ENCODE results near the gene OR5H6.
"Not testable (repeated sequence)": the region's sequence is repeated elsewhere in the genome, so short reads cannot be mapped to it uniquely, and the experiment has no call there.

The OR5H6 gene

GRCh38 chr3:98242155-98242554 is 21.9 kb upstream of the OR5H6 start:
- DNase-seq (ENCODE audit: low spot score), result no peak
- in situ Hi-C loops (cut with MboI; ENCODE audit: low pct_unique_long_range_greater_than_20kb, low sequenced_read_pairs, unreplicated experiment), result no loop called here
- TF ChIP-seq CTCF (IDR thresholded peaks at IDR 0.05; ENCODE audit: extremely low read depth, insufficient read depth, missing control alignments), result no peak

- in situ Hi-C loops (cut with MboI; ENCODE audit: low pct_unique_long_range_greater_than_20kb, low sequenced_read_pairs, unreplicated experiment), result no loop called here
- no peak for TF ChIP-seq CTCF (IDR thresholded peaks at IDR 0.05; ENCODE audit: extremely low read depth, insufficient read depth, missing control alignments)
- no peak for DNase-seq (ENCODE audit: low spot score)
Observed at GRCh38 chr3:98243843-98244242, 20.2 kb upstream of the OR5H6 start.

- in situ Hi-C loops (cut with MboI; ENCODE audit: low pct_unique_long_range_greater_than_20kb, low sequenced_read_pairs, unreplicated experiment), result no loop called here
- TF ChIP-seq CTCF (IDR thresholded peaks at IDR 0.05; ENCODE audit: extremely low read depth, insufficient read depth, missing control alignments), result no peak
- DNase-seq (ENCODE audit: low spot score), result no peak
Observed at GRCh38 chr3:98246142-98246541, 17.9 kb upstream of the OR5H6 start.

- DNase-seq (ENCODE audit: low spot score); in situ Hi-C loops (cut with MboI; ENCODE audit: low pct_unique_long_range_greater_than_20kb, low sequenced_read_pairs, unreplicated experiment): not testable (repeated sequence)
Observed at GRCh38 chr3:98256026-98256425, 8.0 kb upstream of the OR5H6 start.

GRCh38 chr3:98259707-98260106 is 4.3 kb upstream of the OR5H6 start:
- peak; percentile 43 for TF ChIP-seq CTCF (IDR thresholded peaks at IDR 0.05; ENCODE audit: extremely low read depth, insufficient read depth, missing control alignments)
- in situ Hi-C loops (cut with MboI; ENCODE audit: low pct_unique_long_range_greater_than_20kb, low sequenced_read_pairs, unreplicated experiment), result no loop called here
- DNase-seq (ENCODE audit: low spot score), result no peak

GRCh38 chr3:98262046-98262445 is 2.0 kb upstream of the OR5H6 start:
- TF ChIP-seq CTCF (IDR thresholded peaks at IDR 0.05; ENCODE audit: extremely low read depth, insufficient read depth, missing control alignments), result no peak
- no peak for DNase-seq (ENCODE audit: low spot score)
- in situ Hi-C loops (cut with MboI; ENCODE audit: low pct_unique_long_range_greater_than_20kb, low sequenced_read_pairs, unreplicated experiment), result no loop called here

GRCh38 chr3:98269846-98270245 is 5.8 kb downstream of the OR5H6 start:
- TF ChIP-seq CTCF (IDR thresholded peaks at IDR 0.05; ENCODE audit: extremely low read depth, insufficient read depth, missing control alignments), result no peak
- no peak for DNase-seq (ENCODE audit: low spot score)
- in situ Hi-C loops (cut with MboI; ENCODE audit: low pct_unique_long_range_greater_than_20kb, low sequenced_read_pairs, unreplicated experiment), result no loop called here

All from GM13977 (cell line).